HK-2 (cell line): ENCODE measurements around the gene ELOB.
"Not testable (repeated sequence)": the region's sequence is repeated elsewhere in the genome, so short reads cannot be mapped to it uniquely, and the experiment has no call there.

ENCODE experiments used
- DNase-seq: peaks from one replicate; pipeline ENCODE4 v3.0.0-alpha.2; 2018; ENCODE audit not compliant: unreplicated experiment

The ELOB gene

GRCh38 chr16:2748757-2749455, 28.2 kb downstream of the ELOB start:
- no peak for DNase-seq

GRCh38 chr16:2745961-2746360, 31.1 kb downstream of the ELOB start:
- no peak for DNase-seq

- no peak for DNase-seq
Measured at GRCh38 chr16:2745116-2745890, 31.8 kb downstream of the ELOB start.

- DNase-seq, result no peak
Measured at GRCh38 chr16:2744711-2745110, 32.4 kb downstream of the ELOB start.

GRCh38 chr16:2743007-2743810, 33.9 kb downstream of the ELOB start:
- DNase-seq, result no peak

- DNase-seq, result no peak
Measured at GRCh38 chr16:2742323-2743006, 34.6 kb downstream of the ELOB start.

GRCh38 chr16:2741168-2741567, 35.9 kb downstream of the ELOB start:
- no peak for DNase-seq

- no peak for DNase-seq
Measured at GRCh38 chr16:2740476-2740875, 36.6 kb downstream of the ELOB start.

- no peak for DNase-seq
Measured at GRCh38 chr16:2739625-2740430, 37.3 kb downstream of the ELOB start.

GRCh38 chr16:2738615-2739014, 38.5 kb downstream of the ELOB start:
- no peak for DNase-seq

- DNase-seq, result no peak
Measured at GRCh38 chr16:2737895-2738418, 39.1 kb downstream of the ELOB start.

GRCh38 chr16:2737238-2737605, 39.9 kb downstream of the ELOB start:
- no peak for DNase-seq

GRCh38 chr16:2736476-2737237, 40.4 kb downstream of the ELOB start:
- DNase-seq, result no peak

- no peak for DNase-seq
Measured at GRCh38 chr16:2734844-2735515, 42.1 kb downstream of the ELOB start.

GRCh38 chr16:2728034-2728433, 49.0 kb downstream of the ELOB start:
- DNase-seq, result no peak

- no peak for DNase-seq
Measured at GRCh38 chr16:2726923-2727322, 50.2 kb downstream of the ELOB start.

GRCh38 chr16:2724816-2725348, 52.2 kb downstream of the ELOB start:
- DNase-seq, result no peak

GRCh38 chr16:2724088-2724676, 52.9 kb downstream of the ELOB start:
- no peak for DNase-seq

- not testable (repeated sequence) for DNase-seq
Measured at GRCh38 chr16:2721634-2722173, 55.4 kb downstream of the ELOB start.
